Measurements from ENCODE around the gene PI4KA. TPM values are rescaled to one million over a fixed set of nuclear protein-coding genes. Genes with fewer than 3 reads are reported as not detected.
"Not testable (repeated sequence)": the region's sequence is repeated elsewhere in the genome, so short reads cannot be mapped to it uniquely, and the experiment has no call there.

The PI4KA gene
- total RNA-seq, 1 experiment from 2014 or later, result 71.6 TPM

DNA sequence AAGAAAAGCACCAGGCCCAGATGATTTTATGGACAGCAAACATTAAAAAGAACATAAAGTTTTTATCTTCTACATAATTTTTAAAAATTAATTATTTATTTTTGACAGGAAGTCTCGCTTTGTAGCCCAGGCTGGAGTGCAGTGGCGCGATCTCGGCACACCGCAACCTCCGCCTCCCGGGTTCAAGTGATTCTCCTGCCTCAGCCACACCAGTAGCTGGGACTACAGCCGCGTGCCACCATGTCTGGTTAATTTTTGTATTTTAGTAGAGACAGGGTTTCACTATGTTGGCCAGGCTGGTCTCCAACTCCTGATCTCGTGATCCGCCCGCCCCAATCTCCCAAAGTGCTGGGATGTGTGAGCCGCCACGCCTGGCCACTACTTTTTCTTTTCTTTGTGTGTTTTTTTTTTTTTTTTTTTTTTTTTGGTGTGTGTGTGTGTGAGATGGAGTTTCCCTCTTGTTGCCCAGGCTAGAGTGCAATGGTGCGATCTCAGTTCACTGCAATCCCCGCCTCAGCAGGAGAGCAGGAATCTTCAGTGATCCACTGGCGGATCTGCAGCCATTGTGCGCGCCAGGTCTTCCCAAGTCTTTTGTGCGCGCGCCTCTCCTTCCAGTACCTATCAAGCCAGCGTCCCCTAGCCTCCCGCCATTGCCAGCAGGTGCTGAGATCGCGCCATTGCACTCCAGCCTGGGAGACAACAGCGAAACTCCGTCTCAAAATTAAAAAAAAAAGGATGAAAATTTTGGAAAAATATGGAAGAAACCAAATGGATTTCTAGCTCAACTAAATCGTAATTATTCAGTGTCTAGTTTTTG, 171.0 kb downstream of the PI4KA start:
- BruUV-seq (replicated peaks); H3K36me3 ChIP-seq (ENCODE audit: insufficient read depth, low read length, poor library complexity, severe bottlenecking): not testable (repeated sequence)
- CTCF ChIA-PET, result interaction anchor here (0.7 kb wide), 1 partner anchor 32 kb away, joined by 9 read pairs; no protein-coding TSS in a partner anchor

DNA sequence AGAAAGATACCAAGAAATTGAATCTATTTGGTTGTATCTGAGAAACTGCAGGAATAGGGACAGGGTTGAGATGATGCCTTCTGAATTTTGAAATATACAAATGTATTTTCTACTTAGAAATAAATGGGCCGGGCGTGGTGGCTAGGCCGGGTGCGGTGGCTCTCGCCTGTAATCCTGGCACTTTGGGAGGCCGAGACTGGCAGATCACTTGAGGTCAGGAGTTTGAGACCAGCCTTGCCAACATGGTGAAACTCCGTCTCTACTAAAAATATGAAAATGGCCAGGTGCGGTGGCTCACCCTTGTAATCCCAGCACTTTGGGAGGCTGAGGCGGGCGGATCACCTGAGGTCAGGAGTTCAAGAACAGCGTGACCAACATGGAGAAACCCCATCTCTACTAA, 172.8 kb downstream of the PI4KA start:
- DNase-seq (ENCODE audit: low spot score); H3K27ac ChIP-seq (ENCODE audit: low read depth, low read length, poor library complexity, severe bottlenecking); H3K4me1 ChIP-seq (ENCODE audit: insufficient read depth, low read length, poor library complexity, severe bottlenecking); H3K9me3 ChIP-seq (ENCODE audit: low read depth, low read length, poor library complexity, severe bottlenecking); H3K36me3 ChIP-seq (ENCODE audit: insufficient read depth, low read length, poor library complexity, severe bottlenecking); intact Hi-C loops (cut with micrococcal nuclease; ENCODE audit: unreplicated experiment); H3K4me3 ChIP-seq (ENCODE audit: low read depth, low read length, poor library complexity, severe bottlenecking); BruUV-seq (replicated peaks); CTCF ChIA-PET; H3K27me3 ChIP-seq (replicated peaks; ENCODE audit: insufficient read depth, low read depth, low read length, poor library complexity); POLR2A ChIA-PET (ENCODE audit: low non-redundant PET): not testable (repeated sequence)

More for the DNA sequence above, 171.0 kb downstream of the PI4KA start:
- H3K9me3 ChIP-seq (ENCODE audit: low read depth, low read length, poor library complexity, severe bottlenecking); H3K27ac ChIP-seq (ENCODE audit: low read depth, low read length, poor library complexity, severe bottlenecking); DNase-seq (ENCODE audit: low spot score); H3K4me1 ChIP-seq (ENCODE audit: insufficient read depth, low read length, poor library complexity, severe bottlenecking); H3K4me3 ChIP-seq (ENCODE audit: low read depth, low read length, poor library complexity, severe bottlenecking); POLR2A ChIA-PET (ENCODE audit: low non-redundant PET); H3K27me3 ChIP-seq (replicated peaks; ENCODE audit: insufficient read depth, low read depth, low read length, poor library complexity); intact Hi-C loops (cut with micrococcal nuclease; ENCODE audit: unreplicated experiment): not testable (repeated sequence)

- H3K4me3 ChIP-seq (ENCODE audit: low read depth, low read length, poor library complexity, severe bottlenecking); BruUV-seq (replicated peaks); POLR2A ChIA-PET (ENCODE audit: low non-redundant PET); H3K4me1 ChIP-seq (ENCODE audit: insufficient read depth, low read length, poor library complexity, severe bottlenecking); DNase-seq (ENCODE audit: low spot score); H3K9me3 ChIP-seq (ENCODE audit: low read depth, low read length, poor library complexity, severe bottlenecking); CTCF ChIA-PET; intact Hi-C loops (cut with micrococcal nuclease; ENCODE audit: unreplicated experiment); H3K27ac ChIP-seq (ENCODE audit: low read depth, low read length, poor library complexity, severe bottlenecking); H3K36me3 ChIP-seq (ENCODE audit: insufficient read depth, low read length, poor library complexity, severe bottlenecking): not testable (repeated sequence)
- H3K27me3 ChIP-seq (replicated peaks; ENCODE audit: insufficient read depth, low read depth, low read length, poor library complexity), result peaks cover 25% of the 10 kb centered on the region
Measured at GRCh38 chr22:20678792-20679435, 179.7 kb downstream of the PI4KA start.

GRCh38 chr22:20677684-20678242, 180.8 kb downstream of the PI4KA start:
- H3K27me3 ChIP-seq (replicated peaks; ENCODE audit: insufficient read depth, low read depth, low read length, poor library complexity), result peaks cover 34% of the 10 kb centered on the region
- no TSS peak for BruUV-seq (replicated peaks)
- H3K27ac ChIP-seq (ENCODE audit: low read depth, low read length, poor library complexity, severe bottlenecking), result no peak overlapping the region
- intact Hi-C loops (cut with micrococcal nuclease; ENCODE audit: unreplicated experiment), result no loop called here
- ChIA-PET CTCF (no interaction called here), POLR2A (ENCODE audit: low non-redundant PET) (no interaction called here)
- H3K9me3 ChIP-seq (ENCODE audit: low read depth, low read length, poor library complexity, severe bottlenecking), result no peaks in the 10 kb centered on the region
- no peak for DNase-seq (ENCODE audit: low spot score)
- no peak overlapping the region for H3K4me3 ChIP-seq (ENCODE audit: low read depth, low read length, poor library complexity, severe bottlenecking)
- H3K4me1 ChIP-seq (ENCODE audit: insufficient read depth, low read length, poor library complexity, severe bottlenecking), result no peaks in the 10 kb centered on the region
- no peaks in the 10 kb centered on the region for H3K36me3 ChIP-seq (ENCODE audit: insufficient read depth, low read length, poor library complexity, severe bottlenecking)
- TF ChIP-seq, protein P1, sequence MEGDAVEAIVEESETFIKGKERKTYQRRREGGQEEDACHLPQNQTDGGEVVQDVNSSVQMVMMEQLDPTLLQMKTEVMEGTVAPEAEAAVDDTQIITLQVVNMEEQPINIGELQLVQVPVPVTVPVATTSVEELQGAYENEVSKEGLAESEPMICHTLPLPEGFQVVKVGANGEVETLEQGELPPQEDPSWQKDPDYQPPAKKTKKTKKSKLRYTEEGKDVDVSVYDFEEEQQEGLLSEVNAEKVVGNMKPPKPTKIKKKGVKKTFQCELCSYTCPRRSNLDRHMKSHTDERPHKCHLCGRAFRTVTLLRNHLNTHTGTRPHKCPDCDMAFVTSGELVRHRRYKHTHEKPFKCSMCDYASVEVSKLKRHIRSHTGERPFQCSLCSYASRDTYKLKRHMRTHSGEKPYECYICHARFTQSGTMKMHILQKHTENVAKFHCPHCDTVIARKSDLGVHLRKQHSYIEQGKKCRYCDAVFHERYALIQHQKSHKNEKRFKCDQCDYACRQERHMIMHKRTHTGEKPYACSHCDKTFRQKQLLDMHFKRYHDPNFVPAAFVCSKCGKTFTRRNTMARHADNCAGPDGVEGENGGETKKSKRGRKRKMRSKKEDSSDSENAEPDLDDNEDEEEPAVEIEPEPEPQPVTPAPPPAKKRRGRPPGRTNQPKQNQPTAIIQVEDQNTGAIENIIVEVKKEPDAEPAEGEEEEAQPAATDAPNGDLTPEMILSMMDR (conservative IDR thresholded peaks at IDR 0.05; ENCODE audit: low read depth, low read length), result no peak

- H3K27ac ChIP-seq (ENCODE audit: low read depth, low read length, poor library complexity, severe bottlenecking); intact Hi-C loops (cut with micrococcal nuclease; ENCODE audit: unreplicated experiment); POLR2A ChIA-PET (ENCODE audit: low non-redundant PET); H3K9me3 ChIP-seq (ENCODE audit: low read depth, low read length, poor library complexity, severe bottlenecking); BruUV-seq (replicated peaks); H3K36me3 ChIP-seq (ENCODE audit: insufficient read depth, low read length, poor library complexity, severe bottlenecking); CTCF ChIA-PET; H3K4me3 ChIP-seq (ENCODE audit: low read depth, low read length, poor library complexity, severe bottlenecking); H3K4me1 ChIP-seq (ENCODE audit: insufficient read depth, low read length, poor library complexity, severe bottlenecking); DNase-seq (ENCODE audit: low spot score): not testable (repeated sequence)
- H3K27me3 ChIP-seq (replicated peaks; ENCODE audit: insufficient read depth, low read depth, low read length, poor library complexity), result peaks cover 51% of the 10 kb centered on the region
Measured at GRCh38 chr22:20675613-20676012, 183.0 kb downstream of the PI4KA start.
